SK-N-SH (cell line): ENCODE results near the gene DNAH11. TPM values are rescaled to one million over a fixed set of nuclear protein-coding genes. Genes with fewer than 3 reads are reported as not detected.

Source experiments
- CTCF ChIA-PET: fragments of 300-600, 350-600 bp; formaldehyde crosslinking; extraction: SDS; loops from one replicate; lab custom pipeline; 2021; lab: Yijun Ruan, JAX
- POLR2A ChIA-PET: fragments of 350-600 bp; sonication (Branson Sonifier 250); formaldehyde crosslinking; extraction: SDS; loops from one replicate; lab custom pipeline; 2020; ENCODE audit warnings: antibody characterized with exemption, inconsistent platforms; lab: Yijun Ruan, JAX
- DNase-seq: peaks from one replicate; pipeline ENCODE4 v3.0.0; 2012
- H2AFZ ChIP-seq: fragments of 200-600 bp; sonication (generic); 2 replicates; pipeline ENCODE4 v1.8.1; 2016; ENCODE audit warnings: antibody characterized with exemption, mild to moderate bottlenecking, low read depth
- H3F3A ChIP-seq: fragments of 200-600 bp; sonication (generic); replicated peaks from 2 replicates; pipeline ENCODE3; 2016; ENCODE audit warnings: antibody characterized with exemption, mild to moderate bottlenecking; ENCODE audit not compliant: insufficient read depth
- H3K27ac ChIP-seq, 2 experiments: fragments of 200-500 bp in 1 of 2; fragments of 200-600 bp in 1 of 2; sonication (Bioruptor generic) in 1 of 2; sonication (generic), shearing (Covaris generic) in 1 of 2; 2 replicates each; pipeline versions ENCODE4 v1.5.1 to v1.6.1; 2014 to 2016; ENCODE audit warnings: low read depth in 2 of 2, inconsistent platforms in 1 of 2, low read length in 1 of 2, mild to moderate bottlenecking in 1 of 2, mixed read lengths in 1 of 2
- H3K27me3 ChIP-seq: fragments of 200-600 bp; sonication (generic), shearing (Covaris generic); 2 replicates; pipeline ENCODE4 v1.6.1; 2016; ENCODE audit warnings: mixed run types; ENCODE audit not compliant: insufficient read depth
- H3K36me3 ChIP-seq, 2 experiments: fragments of 200-500 bp in 1 of 2; fragments of 200-600 bp in 1 of 2; sonication (Bioruptor generic) in 1 of 2; sonication (generic) in 1 of 2; replicated peaks in 1 of 2; 2 replicates each; pipeline versions ENCODE3 to v1.5.1; 2014 to 2016; ENCODE audit warnings: low read length in 1 of 2, mild to moderate bottlenecking in 1 of 2; ENCODE audit not compliant: insufficient read depth in 2 of 2, control insufficient read depth in 1 of 2
- H3K4me1 ChIP-seq, 2 experiments: fragments of 200-500 bp in 1 of 2; fragments of 200-600 bp in 1 of 2; sonication (Bioruptor generic) in 1 of 2; sonication (generic), shearing (Covaris generic) in 1 of 2; 2 replicates each; pipeline versions ENCODE4 v1.5.1 to v1.6.1; 2014 to 2016; ENCODE audit warnings: low read depth in 1 of 2, low read length in 1 of 2, mixed run types in 1 of 2; ENCODE audit not compliant: insufficient read depth in 2 of 2, control insufficient read depth in 1 of 2
- H3K4me2 ChIP-seq: fragments of 200-600 bp; sonication (generic), shearing (Covaris generic); 2 replicates; pipeline ENCODE4 v1.6.1; 2017; ENCODE audit warnings: mixed run types
- H3K4me3 ChIP-seq, 2 experiments: fragments of 200-500 bp in 1 of 2; fragments of 200-600 bp in 1 of 2; sonication (Bioruptor generic) in 1 of 2; sonication (generic), shearing (Covaris generic) in 1 of 2; 2 replicates each; pipeline versions ENCODE4 v1.5.1 to v1.8.1; 2014 to 2016; ENCODE audit warnings: low read depth in 2 of 2, inconsistent platforms in 1 of 2, low read length in 1 of 2, mild to moderate bottlenecking in 1 of 2, mixed read lengths in 1 of 2, moderate library complexity in 1 of 2
- H3K79me2 ChIP-seq: fragments of 200-600 bp; sonication (generic); 2 replicates; pipeline ENCODE4 v1.8.1; 2017; ENCODE audit warnings: mild to moderate bottlenecking; ENCODE audit not compliant: insufficient read depth
- H3K9ac ChIP-seq: fragments of 200-600 bp; sonication (generic); 2 replicates; pipeline ENCODE4 v1.6.1; 2017; ENCODE audit warnings: mixed run types
- H3K9me2 ChIP-seq: fragments of 200-600 bp; sonication (generic); 2 replicates; pipeline ENCODE4 v1.6.1; 2017; ENCODE audit warnings: mixed run types
- H3K9me3 ChIP-seq: fragments of 200-600 bp; sonication (generic); 2 replicates; pipeline ENCODE4 v1.6.1; 2017; ENCODE audit warnings: mixed run types, mild to moderate bottlenecking, moderate library complexity
- H4K20me1 ChIP-seq: fragments of 200-600 bp; sonication (generic); 2 replicates; pipeline ENCODE4 v1.6.1; 2017; ENCODE audit warnings: mild to moderate bottlenecking, mixed run types; ENCODE audit not compliant: insufficient read depth
- CHD2 ChIP-seq: fragments of 150-350 bp; IDR thresholded peaks from 2 replicates; pipeline ENCODE4 v1.6.1; 2018; ENCODE audit warnings: low read length; ENCODE audit not compliant: partially characterized antibody
- EZH2phosphoT487 ChIP-seq: fragments of 200-600 bp; sonication (generic); IDR thresholded peaks from 2 replicates; pipeline ENCODE4 v1.6.1; 2017; ENCODE audit warnings: low read depth, mixed run types, mild to moderate bottlenecking, antibody characterized with exemption, moderate library complexity, borderline replicate concordance
- FOSL2 ChIP-seq: IDR thresholded peaks from 2 replicates; pipeline ENCODE4 v1.4.0; 2012; ENCODE audit warnings: low read depth, mild to moderate bottlenecking, moderate library complexity, borderline replicate concordance
- FOXJ3 ChIP-seq: sonication (generic); formaldehyde crosslinking; IDR thresholded peaks from 2 replicates; pipeline ENCODE4 v1.5.1; 2020; ENCODE audit warnings: mild to moderate bottlenecking, missing genetic modification reagents
- FOXM1 ChIP-seq: IDR thresholded peaks from 2 replicates; pipeline ENCODE4 v1.4.0; 2012; ENCODE audit warnings: low read depth, mild to moderate bottlenecking
- GATA2 ChIP-seq: sonication (generic); formaldehyde crosslinking; IDR thresholded peaks from 2 replicates; pipeline ENCODE4 v1.5.0; 2020; ENCODE audit warnings: mild to moderate bottlenecking, missing genetic modification reagents
- JUND ChIP-seq: IDR thresholded peaks from 2 replicates; pipeline ENCODE4 v1.4.0; 2012
- MEF2A ChIP-seq: IDR thresholded peaks from 2 replicates; pipeline ENCODE4 v1.4.0; 2012; ENCODE audit warnings: low read depth, borderline replicate concordance
- MXI1 ChIP-seq: IDR thresholded peaks from 2 replicates; pipeline ENCODE4 v1.6.1; 2012; ENCODE audit warnings: mild to moderate bottlenecking, low read depth, low read length, improper control_type of control experiment
- RAD21 ChIP-seq: IDR thresholded peaks from 2 replicates; pipeline ENCODE4 v1.6.1; 2012; ENCODE audit warnings: mild to moderate bottlenecking, low read length
- RCOR1 ChIP-seq: fragments of 150-350 bp; IDR thresholded peaks from 2 replicates; pipeline ENCODE4 v1.6.1; 2017; ENCODE audit warnings: antibody characterized with exemption, low read length
- TAF1 ChIP-seq: IDR thresholded peaks from 2 replicates; pipeline ENCODE4 v1.6.1; 2012; ENCODE audit warnings: low read depth, mild to moderate bottlenecking, low read length, moderate library complexity, borderline replicate concordance
- YY1 ChIP-seq: IDR thresholded peaks from 2 replicates; pipeline ENCODE4 v1.4.0; 2012; ENCODE audit warnings: low read depth, mild to moderate bottlenecking
- WGBS: methylation state at CpG from one replicate; pipeline ENCODE4 v1.1.6; 2017; ENCODE audit warnings: low lambda C conversion rate; 5-methylcytosine and 5-hydroxymethylcytosine counted together
- polyA plus RNA-seq, 3 experiments: library from polyadenylated mRNA; depleted of rRNA; stranded (reverse); fragments of >200 nt; gene quantifications; 2 replicates each; pipeline ENCODE4 v1.2.3, GENCODE V29; 2012
- TF ChIP-seq, protein P1 (sequence below): IDR thresholded peaks from 2 replicates; pipeline ENCODE4; 2012
- TF ChIP-seq, protein P2 (sequence below): fragments of 150-350 bp; IDR thresholded peaks from 2 replicates; pipeline ENCODE4 v1.6.1; 2017; ENCODE audit warnings: antibody characterized with exemption, low read length, low read depth, borderline replicate concordance

The DNAH11 gene
- polyA plus RNA-seq, 1 of the 3 experiments (the other 2 are of a cell fraction): 0.77 TPM

DNA sequence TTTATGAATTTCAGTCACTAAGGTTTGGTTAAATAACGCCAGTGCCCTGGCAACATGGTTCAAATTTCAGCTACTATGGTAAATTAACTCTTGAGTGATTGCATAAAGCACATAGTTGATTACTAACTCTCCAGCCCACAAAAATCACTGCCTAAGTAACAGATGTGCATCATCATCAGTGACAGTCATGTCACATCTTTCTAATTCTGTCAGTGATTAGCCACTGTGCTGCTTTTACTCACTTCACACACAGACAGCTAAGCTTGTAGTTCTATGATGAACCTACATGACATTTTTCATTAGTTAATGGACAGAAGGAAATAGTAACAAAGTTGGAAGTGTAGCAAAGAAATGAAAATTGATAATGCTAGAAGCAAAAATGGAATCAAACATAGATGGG is 108.9 kb downstream of the DNAH11 start:
- WGBS: 3% methylated on average over 1 of the region's 1 CpG
- no peaks in the 10 kb centered on the region for H3K79me2 ChIP-seq
- TF ChIP-seq CHD2 (no peak), FOXJ3 (CRISPR knock-in tag) (no peak), MEF2A (no peak), FOXM1 (no peak), RCOR1 (no peak), FOSL2 (no peak)
- TF ChIP-seq, protein P1, sequence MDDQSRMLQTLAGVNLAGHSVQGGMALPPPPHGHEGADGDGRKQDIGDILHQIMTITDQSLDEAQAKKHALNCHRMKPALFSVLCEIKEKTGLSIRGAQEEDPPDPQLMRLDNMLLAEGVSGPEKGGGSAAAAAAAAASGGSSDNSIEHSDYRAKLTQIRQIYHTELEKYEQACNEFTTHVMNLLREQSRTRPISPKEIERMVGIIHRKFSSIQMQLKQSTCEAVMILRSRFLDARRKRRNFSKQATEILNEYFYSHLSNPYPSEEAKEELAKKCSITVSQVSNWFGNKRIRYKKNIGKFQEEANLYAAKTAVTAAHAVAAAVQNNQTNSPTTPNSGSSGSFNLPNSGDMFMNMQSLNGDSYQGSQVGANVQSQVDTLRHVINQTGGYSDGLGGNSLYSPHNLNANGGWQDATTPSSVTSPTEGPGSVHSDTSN: no peak
- TF ChIP-seq, protein P2, sequence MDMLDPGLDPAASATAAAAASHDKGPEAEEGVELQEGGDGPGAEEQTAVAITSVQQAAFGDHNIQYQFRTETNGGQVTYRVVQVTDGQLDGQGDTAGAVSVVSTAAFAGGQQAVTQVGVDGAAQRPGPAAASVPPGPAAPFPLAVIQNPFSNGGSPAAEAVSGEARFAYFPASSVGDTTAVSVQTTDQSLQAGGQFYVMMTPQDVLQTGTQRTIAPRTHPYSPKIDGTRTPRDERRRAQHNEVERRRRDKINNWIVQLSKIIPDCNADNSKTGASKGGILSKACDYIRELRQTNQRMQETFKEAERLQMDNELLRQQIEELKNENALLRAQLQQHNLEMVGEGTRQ: no peak
- TF ChIP-seq, all 33 proteins: peak for 0
- no peak overlapping the region for H3K27ac ChIP-seq
- ChIA-PET CTCF (interaction anchor here (0.7 kb wide), 1 partner anchor 10 kb away, joined by 3 read pairs; no protein-coding TSS in a partner anchor), POLR2A (no interaction called here)
- no peaks in the 10 kb centered on the region for H3F3A ChIP-seq
- H3K9me2 ChIP-seq: no peaks in the 10 kb centered on the region
- no peaks in the 10 kb centered on the region for H3K27me3 ChIP-seq
- H3K9ac ChIP-seq: no peak overlapping the region
- H3K4me3 ChIP-seq: no peak overlapping the region
- no peaks in the 10 kb centered on the region for H3K36me3 ChIP-seq
- H4K20me1 ChIP-seq: no peaks in the 10 kb centered on the region
- no peak overlapping the region for H3K4me2 ChIP-seq
- H2AFZ ChIP-seq: no peak overlapping the region
- H3K9me3 ChIP-seq: no peaks in the 10 kb centered on the region
- no peaks in the 10 kb centered on the region for H3K4me1 ChIP-seq
- DNase-seq: no peak

DNA sequence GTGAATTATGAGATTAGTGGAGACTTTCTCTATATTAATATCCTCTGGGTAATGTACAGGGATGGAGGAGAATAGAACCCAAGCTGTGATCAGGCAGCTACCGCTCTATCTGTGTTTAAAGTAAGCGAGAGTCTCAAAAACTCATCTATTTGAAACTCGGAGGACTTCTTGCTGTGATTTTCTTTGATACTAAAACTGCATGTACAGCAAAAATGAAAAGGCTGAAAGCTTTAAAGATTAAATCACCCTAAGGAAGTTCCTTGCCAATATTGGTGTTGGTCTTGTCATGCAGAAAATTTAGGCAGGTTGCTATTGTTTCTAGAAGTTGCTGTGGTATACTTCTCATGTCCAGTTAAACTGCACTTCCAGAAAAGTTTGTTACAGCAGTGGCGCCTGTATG is 110.8 kb downstream of the DNAH11 start:
- Histone ChIP-seq H3K9me2 (no peaks in the 10 kb centered on the region), H3K9ac (no peak overlapping the region), H3K36me3 (no peaks in the 10 kb centered on the region), H3K27ac (no peak overlapping the region), H3K27me3 (no peaks in the 10 kb centered on the region), H2AFZ (no peak overlapping the region), H3K79me2 (no peaks in the 10 kb centered on the region), H3F3A (no peaks in the 10 kb centered on the region), H3K9me3 (no peaks in the 10 kb centered on the region), H4K20me1 (no peaks in the 10 kb centered on the region), H3K4me3 (no peak overlapping the region), H3K4me2 (no peak overlapping the region), H3K4me1 (no peaks in the 10 kb centered on the region)
- no peak for DNase-seq
- POLR2A ChIA-PET: no interaction called here
- TF ChIP-seq TAF1: no peak
- CTCF ChIA-PET: no interaction called here
- 12% methylated on average over 4 of the region's 4 CpGs for WGBS

DNA sequence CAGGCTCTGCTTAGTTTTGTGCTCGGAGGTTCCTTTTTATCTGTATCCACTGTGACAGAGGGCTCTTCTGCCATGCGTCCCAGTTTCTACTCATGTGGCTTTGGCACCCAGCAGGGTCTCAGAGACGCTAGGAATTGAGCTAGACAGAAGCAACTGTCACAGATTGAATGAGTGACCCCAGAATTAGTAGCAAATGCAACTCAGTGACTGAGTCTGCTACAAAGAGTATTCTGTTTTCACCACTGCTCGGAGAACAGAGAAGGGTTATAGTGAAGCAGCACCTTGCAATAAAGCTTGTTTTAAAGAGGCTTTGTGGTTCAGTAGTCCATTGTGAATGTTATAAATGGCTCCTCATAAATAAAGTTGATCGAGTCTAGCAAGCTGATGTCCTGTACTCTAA is 113.2 kb downstream of the DNAH11 start:
- H3K4me3 ChIP-seq: no peak overlapping the region
- no peaks in the 10 kb centered on the region for H3K36me3 ChIP-seq
- no peak overlapping the region for H3K27ac ChIP-seq
- 3% methylated on average over 5 of the region's 5 CpGs for WGBS
- TF ChIP-seq, protein P1: no peak
- TF ChIP-seq YY1: no peak
- no peak for TF ChIP-seq RAD21
- TF ChIP-seq EZH2phosphoT487: no peak
- no peak for TF ChIP-seq FOSL2
- TF ChIP-seq FOXM1: no peak
- TF ChIP-seq, protein P2: no peak
- TF ChIP-seq GATA2: no peak
- TF ChIP-seq MXI1: no peak
- no peak for TF ChIP-seq JUND
- DNase-seq: no peak
- H3K27me3 ChIP-seq: no peaks in the 10 kb centered on the region
- H3K9me2 ChIP-seq: no peaks in the 10 kb centered on the region
- no peaks in the 10 kb centered on the region for H4K20me1 ChIP-seq
- H3K9me3 ChIP-seq: peaks cover 3% of the 10 kb centered on the region; the same call in 1 of the 2 replicates
- no peaks in the 10 kb centered on the region for H3F3A ChIP-seq
- no peak overlapping the region for H3K9ac ChIP-seq
- H3K79me2 ChIP-seq: no peaks in the 10 kb centered on the region
- H3K4me2 ChIP-seq: no peak overlapping the region
- no peaks in the 10 kb centered on the region for H3K4me1 ChIP-seq
- ChIA-PET CTCF (no interaction called here), POLR2A (no interaction called here)
- H2AFZ ChIP-seq: no peak overlapping the region
